Upper lobe of left lung (tissue), 6 donors: ENCODE data around the gene UBTF. TPM values are rescaled to one million over a fixed set of nuclear protein-coding genes. Genes with fewer than 3 reads are reported as not detected.

Source experiments
- ATAC-seq, 2 donors: fragments of 200-7000 bp; cut with Tn5 transposase; one replicate each; pipeline ENCODE4 v1.9.1; 2022; ENCODE audit warnings: mild to moderate bottlenecking in 2 of 2, moderate library complexity in 2 of 2; ENCODE audit not compliant: low FRiP score in 2 of 2
- DNase-seq, 2 donors: peaks; one replicate each; pipeline ENCODE4 v3.0.0-alpha.2; 2019 to 2020
- H3K27ac ChIP-seq, 4 donors: fragments of 200-600 bp; sonication (generic); one replicate each; pipeline ENCODE4 v1.5.1; 2016 to 2019
- H3K27me3 ChIP-seq, 4 donors: fragments of 200-600 bp; sonication (generic); one replicate each; pipeline ENCODE4 v1.5.1; 2017 to 2019
- H3K36me3 ChIP-seq, 4 donors: fragments of 200-600 bp; sonication (generic); one replicate each; pipeline ENCODE4 v1.5.1; 2016 to 2019
- H3K4me1 ChIP-seq, 4 donors: fragments of 200-600 bp; sonication (generic); one replicate each; pipeline ENCODE4 v1.5.1; 2018 to 2019
- H3K4me3 ChIP-seq, 4 donors: fragments of 200-600 bp; sonication (generic); one replicate each; pipeline ENCODE4 v1.5.1; 2017 to 2019; ENCODE audit warnings: mild to moderate bottlenecking in 2 of 4, moderate library complexity in 1 of 4
- H3K9me3 ChIP-seq, 4 donors: fragments of 200-600 bp; sonication (generic); one replicate each; pipeline ENCODE4 v1.5.1; 2018 to 2019
- EP300 ChIP-seq, 4 donors: sonication (generic); formaldehyde crosslinking; IDR thresholded peaks; one replicate each; pipeline ENCODE4 v1.5.1; 2017; ENCODE audit warnings: antibody characterized with exemption in 4 of 4, control low read depth in 2 of 4
- POLR2A ChIP-seq, 4 donors: fragments of 450-650 bp; IDR thresholded peaks; one replicate each; pipeline ENCODE4 v1.5.1; 2016 to 2017; ENCODE audit warnings: antibody characterized with exemption in 4 of 4, mild to moderate bottlenecking in 2 of 4
- POLR2AphosphoS5 ChIP-seq, 2 donors: sonication (generic); formaldehyde crosslinking; IDR thresholded peaks; one replicate each; pipeline ENCODE4 v1.5.1; 2017; ENCODE audit warnings: antibody characterized with exemption in 2 of 2
- WGBS, 2 donors: methylation state at CpG; one replicate each; pipeline ENCODE4 v1.1.5; 2017 to 2018; 5-methylcytosine and 5-hydroxymethylcytosine counted together
- total RNA-seq, 6 donors: library from RNA; depleted of rRNA in 4 of 6; stranded (reverse); fragments of >200 nt in 4 of 6; gene quantifications; one replicate each; pipeline versions ENCODE4 v1.1.0 to v1.2.1, GENCODE V29; 2016 to 2021
- TF ChIP-seq, protein P1 (sequence below), 6 experiments: fragments of 450-650 bp in 4 of 6; fragments of 200-600 bp in 2 of 6; sonication (generic) in 2 of 6; IDR thresholded peaks; one replicate each; pipeline ENCODE4 v1.5.1; 2016 to 2019; ENCODE audit warnings: antibody characterized with exemption in 6 of 6
- donor health status: DM: no; HTN: no; CAD: no; lungs with moderate emphysema.
- donor health status: DM: no; HTN: yes; CAD: no; lungs with severe emphysema.

Gene UBTF
- total RNA-seq, 6 donors from 2014 or later = 41.2 to 94.3 (median 67.6) TPM

DNA sequence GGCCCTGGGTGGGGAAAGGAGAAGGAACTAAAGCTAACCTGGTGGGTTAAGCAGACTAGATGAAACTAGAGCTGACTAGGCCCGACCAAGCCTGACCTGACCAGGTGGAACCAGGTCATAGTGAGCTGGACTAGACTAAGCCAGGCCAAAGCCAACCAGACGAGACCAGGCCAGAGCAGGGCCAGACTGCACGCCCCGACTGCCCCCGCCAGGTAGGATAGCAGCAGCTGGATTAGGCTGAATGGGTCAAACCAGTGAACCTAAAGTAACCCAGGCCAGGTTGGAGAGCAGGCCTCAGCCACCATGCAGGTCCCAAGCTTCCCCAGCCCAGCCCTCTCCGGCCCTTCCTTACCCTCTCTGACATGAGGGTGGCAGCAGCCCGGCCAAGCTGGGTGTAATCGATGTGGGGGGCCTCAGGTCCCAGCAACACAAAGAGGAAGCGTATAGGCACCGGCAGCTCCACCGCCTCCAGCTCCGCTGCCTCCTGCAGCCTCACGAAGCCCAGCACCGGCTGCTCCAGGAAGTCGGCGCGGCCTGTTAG, 39.4 kb upstream of the UBTF start:
- TF ChIP-seq POLR2AphosphoS5 (IDR thresholded peaks at IDR 0.05) = no peak
- TF ChIP-seq, protein P1, sequence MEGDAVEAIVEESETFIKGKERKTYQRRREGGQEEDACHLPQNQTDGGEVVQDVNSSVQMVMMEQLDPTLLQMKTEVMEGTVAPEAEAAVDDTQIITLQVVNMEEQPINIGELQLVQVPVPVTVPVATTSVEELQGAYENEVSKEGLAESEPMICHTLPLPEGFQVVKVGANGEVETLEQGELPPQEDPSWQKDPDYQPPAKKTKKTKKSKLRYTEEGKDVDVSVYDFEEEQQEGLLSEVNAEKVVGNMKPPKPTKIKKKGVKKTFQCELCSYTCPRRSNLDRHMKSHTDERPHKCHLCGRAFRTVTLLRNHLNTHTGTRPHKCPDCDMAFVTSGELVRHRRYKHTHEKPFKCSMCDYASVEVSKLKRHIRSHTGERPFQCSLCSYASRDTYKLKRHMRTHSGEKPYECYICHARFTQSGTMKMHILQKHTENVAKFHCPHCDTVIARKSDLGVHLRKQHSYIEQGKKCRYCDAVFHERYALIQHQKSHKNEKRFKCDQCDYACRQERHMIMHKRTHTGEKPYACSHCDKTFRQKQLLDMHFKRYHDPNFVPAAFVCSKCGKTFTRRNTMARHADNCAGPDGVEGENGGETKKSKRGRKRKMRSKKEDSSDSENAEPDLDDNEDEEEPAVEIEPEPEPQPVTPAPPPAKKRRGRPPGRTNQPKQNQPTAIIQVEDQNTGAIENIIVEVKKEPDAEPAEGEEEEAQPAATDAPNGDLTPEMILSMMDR (IDR thresholded peaks at IDR 0.05) = no peak
- TF ChIP-seq EP300 (IDR thresholded peaks at IDR 0.05) = no peak
- no peak for TF ChIP-seq POLR2A (IDR thresholded peaks at IDR 0.05)
- 68 to 75% methylated on average over 12 to 15 of the region's 17 CpGs for WGBS, 2 donors

DNA sequence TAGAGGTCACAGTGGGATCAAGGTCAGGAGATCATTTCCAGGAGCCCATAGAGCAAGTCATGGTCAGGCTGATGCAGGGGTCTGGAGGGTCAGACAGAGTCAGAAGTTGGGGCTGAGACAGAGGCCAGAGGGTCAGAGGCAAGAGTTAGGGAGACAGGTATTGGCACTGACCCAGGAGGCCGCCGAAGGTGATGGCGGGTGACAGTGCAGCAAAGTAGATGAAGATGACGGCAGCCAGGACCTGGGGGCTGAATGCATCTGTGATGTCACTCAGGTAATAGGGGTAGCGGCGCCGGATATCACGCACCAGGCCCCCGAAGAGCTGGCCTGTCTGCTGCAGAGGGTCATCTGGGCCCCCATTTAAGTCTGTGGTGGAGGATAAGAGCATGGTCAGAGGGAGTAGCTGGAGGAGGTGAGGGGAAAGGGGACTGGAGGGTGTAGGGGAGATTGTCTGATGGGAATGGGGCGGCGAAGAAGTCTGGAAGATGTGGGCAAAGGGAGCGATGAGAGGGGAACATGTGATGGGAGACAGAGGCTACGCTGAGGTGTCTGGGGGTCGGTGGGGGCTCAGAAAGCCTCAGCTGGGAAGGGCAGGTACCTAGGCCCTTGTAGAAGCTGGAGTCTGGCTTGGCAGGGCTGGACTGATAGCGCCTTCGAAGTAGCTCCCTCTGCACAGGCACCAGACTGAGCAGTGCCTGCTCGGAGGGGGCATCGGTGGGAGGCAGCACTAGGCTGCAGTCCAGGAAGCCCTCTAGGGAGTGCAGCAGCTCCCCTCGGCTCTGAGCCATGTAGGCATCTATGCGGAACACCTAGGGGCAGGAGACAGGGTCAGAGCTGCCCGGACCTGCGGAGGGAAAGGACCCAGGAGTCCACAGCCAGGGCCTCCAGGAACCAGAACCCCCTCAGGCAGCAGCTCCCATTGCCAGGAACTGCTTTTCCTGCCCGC, 38.6 kb upstream of the UBTF start:
- 88 to 93% methylated on average over 21 to 23 of the region's 23 CpGs for WGBS, 2 donors
- no peak overlapping the region for H3K4me3 ChIP-seq
- H3K36me3 ChIP-seq = no peaks in the 10 kb centered on the region
- H3K27me3 ChIP-seq = no peaks in the 10 kb centered on the region
- no peak for DNase-seq
- no peak for ATAC-seq
- no peaks in the 10 kb centered on the region for H3K9me3 ChIP-seq
- TF ChIP-seq POLR2A (IDR thresholded peaks at IDR 0.05) (no peak), POLR2AphosphoS5 (IDR thresholded peaks at IDR 0.05) (no peak)
- no peak overlapping the region for H3K27ac ChIP-seq
- no peaks in the 10 kb centered on the region for H3K4me1 ChIP-seq

More for the DNA sequence above, 39.4 kb upstream of the UBTF start:
- no peaks in the 10 kb centered on the region for H3K27me3 ChIP-seq
- peak in 1 of 2 donors; percentile 67 for DNase-seq
- no peak for ATAC-seq
- H3K36me3 ChIP-seq = no peaks in the 10 kb centered on the region
- no peaks in the 10 kb centered on the region for H3K4me1 ChIP-seq
- no peak overlapping the region for H3K4me3 ChIP-seq
- H3K27ac ChIP-seq = no peak overlapping the region
- no peaks in the 10 kb centered on the region for H3K9me3 ChIP-seq

DNA sequence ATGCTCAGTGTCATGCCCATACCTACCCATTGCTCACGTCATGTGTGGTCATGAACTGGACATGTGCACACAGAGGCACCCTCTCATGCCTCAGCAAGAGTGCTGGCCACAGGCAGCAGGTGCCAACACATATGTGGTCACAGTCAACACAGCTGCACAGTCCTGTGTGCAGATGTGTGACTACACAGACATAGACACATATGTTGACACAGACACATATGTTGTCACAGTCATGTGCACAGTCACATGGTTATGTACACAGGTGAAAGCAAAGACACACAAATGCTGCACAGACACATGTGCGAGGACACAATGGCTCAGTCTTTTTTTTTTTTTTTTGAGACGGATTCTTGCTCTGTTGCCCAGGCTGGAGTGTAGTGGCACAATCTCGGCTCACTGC, 37.2 kb upstream of the UBTF start:
- WGBS, 2 donors = 59 to 73% methylated on average over 3 to 4 of the region's 4 CpGs
- Histone ChIP-seq H3K36me3 (no peaks in the 10 kb centered on the region), H3K27me3 (no peaks in the 10 kb centered on the region), H3K27ac (no peak overlapping the region), H3K4me1 (no peaks in the 10 kb centered on the region), H3K9me3 (no peaks in the 10 kb centered on the region), H3K4me3 (no peak overlapping the region)
- ATAC-seq (no peak), DNase-seq (no peak)
- TF ChIP-seq POLR2A (IDR thresholded peaks at IDR 0.05) (no peak), POLR2AphosphoS5 (IDR thresholded peaks at IDR 0.05) (no peak), EP300 (IDR thresholded peaks at IDR 0.05) (no peak)
- TF ChIP-seq, protein P1 (IDR thresholded peaks at IDR 0.05) = no peak

DNA sequence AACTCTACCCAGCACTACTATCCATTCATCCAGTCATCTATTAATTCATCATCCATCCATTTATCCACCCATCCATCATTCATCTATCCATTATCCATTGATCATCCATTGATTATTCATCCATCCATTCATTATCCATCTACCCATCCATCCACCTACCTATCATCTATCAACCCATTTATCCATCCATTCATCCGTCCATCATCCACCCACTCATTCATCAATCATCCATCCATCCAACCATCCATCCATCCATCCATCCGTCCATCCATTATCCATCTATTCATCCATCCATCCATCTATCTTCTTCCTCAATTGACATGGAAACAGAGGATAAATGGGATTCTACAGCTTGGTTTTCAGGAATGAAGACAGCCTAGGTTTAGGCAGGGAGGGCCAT, 36.4 kb upstream of the UBTF start:
- TF ChIP-seq POLR2A (IDR thresholded peaks at IDR 0.05) (no peak), POLR2AphosphoS5 (IDR thresholded peaks at IDR 0.05) (no peak), EP300 (IDR thresholded peaks at IDR 0.05) (no peak)
- TF ChIP-seq, protein P1 (IDR thresholded peaks at IDR 0.05) = no peak
- H3K4me1 ChIP-seq = no peaks in the 10 kb centered on the region
- no peak overlapping the region for H3K27ac ChIP-seq
- no peak overlapping the region for H3K4me3 ChIP-seq
- H3K27me3 ChIP-seq = no peaks in the 10 kb centered on the region
- ATAC-seq (no peak), DNase-seq (no peak)
- WGBS, 2 donors = 78 to 81% methylated on average over 2 of the region's 2 CpGs
- no peaks in the 10 kb centered on the region for H3K9me3 ChIP-seq
- no peaks in the 10 kb centered on the region for H3K36me3 ChIP-seq

DNA sequence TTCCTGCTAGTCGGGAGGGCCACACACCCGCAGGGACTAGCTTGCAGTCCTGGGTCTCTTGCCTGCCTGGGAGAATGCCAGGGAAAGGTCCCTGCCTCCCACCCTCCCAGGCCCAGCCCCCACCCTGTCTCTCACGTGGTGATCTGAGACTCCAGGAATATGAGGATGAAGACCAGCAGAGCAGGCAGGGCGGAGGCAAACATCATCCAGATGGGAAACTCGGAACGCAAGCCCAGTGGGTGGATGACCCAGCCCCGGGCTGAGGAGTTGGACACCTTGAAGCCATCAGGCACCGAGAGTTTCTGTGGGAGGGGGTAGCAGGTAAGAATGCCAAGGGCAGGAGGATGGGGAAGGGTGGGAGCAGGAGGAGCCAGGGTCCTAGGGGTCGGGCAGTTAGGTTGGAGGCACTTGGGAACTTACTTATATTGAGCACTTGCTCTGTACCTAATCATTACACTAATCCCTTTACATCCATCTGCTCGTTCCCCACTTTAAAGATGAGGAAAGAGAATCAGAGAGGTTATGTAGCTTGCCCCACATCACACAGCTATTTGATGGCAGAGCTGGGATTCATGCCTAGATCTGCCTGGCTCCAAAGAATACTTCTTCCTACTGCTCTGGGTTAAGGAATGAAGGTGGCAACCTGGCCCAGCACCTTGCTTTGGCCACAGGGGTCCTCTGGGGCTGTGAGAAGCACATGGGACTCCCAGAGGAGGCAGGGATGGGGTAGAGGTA, 35.1 kb upstream of the UBTF start:
- no peaks in the 10 kb centered on the region for H3K36me3 ChIP-seq
- no peak for TF ChIP-seq POLR2AphosphoS5 (IDR thresholded peaks at IDR 0.05)
- no peak for TF ChIP-seq EP300 (IDR thresholded peaks at IDR 0.05)
- TF ChIP-seq, protein P1 (IDR thresholded peaks at IDR 0.05) = no peak
- TF ChIP-seq POLR2A (IDR thresholded peaks at IDR 0.05) = no peak
- ATAC-seq (no peak), DNase-seq (no peak)
- no peaks in the 10 kb centered on the region for H3K27me3 ChIP-seq
- H3K4me3 ChIP-seq = no peak overlapping the region
- 66 to 70% methylated on average over 10 of the region's 10 CpGs for WGBS, 2 donors
- H3K9me3 ChIP-seq = no peaks in the 10 kb centered on the region
- H3K4me1 ChIP-seq = no peaks in the 10 kb centered on the region
- H3K27ac ChIP-seq = no peak overlapping the region
